IMR-90 (cell line): ENCODE results near the gene RNF223. TPM values are rescaled to one million over a fixed set of nuclear protein-coding genes. Genes with fewer than 3 reads are reported as not detected.

ENCODE experiments used
- ATAC-seq: fragments of 200-7000 bp; cut with Tn5 transposase; 2 replicates; pipeline ENCODE4 v1.9.1; 2020; ENCODE audit warnings: low read depth, mild to moderate bottlenecking, moderate library complexity
- BruUV-seq: library from RNA; stranded (reverse); fragments of 400-500 nt; replicated peaks from 2 replicates; lab custom pipeline; 2021; lab: Mats Ljungman, UMichigan
- CTCF ChIA-PET: fragments of 300-600 bp; formaldehyde crosslinking; extraction: SDS; loops from one replicate; lab custom pipeline; 2021; ENCODE audit warnings: antibody characterized with exemption; lab: Yijun Ruan, JAX
- POLR2A ChIA-PET: fragments of 300-600 bp; sonication (Branson Sonifier 250); formaldehyde crosslinking; loops from one replicate; lab custom pipeline; 2022; ENCODE audit warnings: antibody characterized with exemption; ENCODE audit not compliant: unreplicated experiment; lab: Charles Lee
- DNase-seq: peaks from one replicate; pipeline ENCODE4 v3.0.0; 2013
- H2AFZ ChIP-seq: replicated peaks from 2 replicates; pipeline ENCODE3; 2013; ENCODE audit warnings: low read length, mild to moderate bottlenecking; ENCODE audit not compliant: poor library complexity
- H2AK5ac ChIP-seq: 2 replicates; pipeline ENCODE4 v1.6.1; 2013; ENCODE audit warnings: low read depth, low read length, inconsistent platforms
- H2AK9ac ChIP-seq: replicated peaks from 2 replicates; pipeline ENCODE3; 2013; ENCODE audit warnings: mild to moderate bottlenecking, low read depth, low read length, moderate library complexity; ENCODE audit not compliant: poor library complexity
- H2BK120ac ChIP-seq: 2 replicates; pipeline ENCODE4 v1.6.1; 2013; ENCODE audit warnings: low read depth, low read length, inconsistent platforms
- H2BK15ac ChIP-seq: 3 replicates; pipeline ENCODE4 v1.6.1; 2013; ENCODE audit warnings: low read depth, low read length, inconsistent platforms
- H2BK20ac ChIP-seq: 2 replicates; pipeline ENCODE4 v1.6.1; 2013; ENCODE audit warnings: low read depth, mild to moderate bottlenecking, inconsistent platforms, low read length, moderate library complexity
- H2BK5ac ChIP-seq: 2 replicates; pipeline ENCODE4 v1.6.1; 2013; ENCODE audit warnings: mild to moderate bottlenecking, low read depth, low read length, inconsistent platforms; ENCODE audit not compliant: poor library complexity, severe bottlenecking
- H3K14ac ChIP-seq: replicated peaks from 2 replicates; pipeline ENCODE4 v1.6.1; 2013; ENCODE audit warnings: low read depth, low read length, inconsistent platforms
- H3K18ac ChIP-seq: 2 replicates; pipeline ENCODE4 v1.6.1; 2013; ENCODE audit warnings: low read depth, low read length, control low read depth
- H3K23ac ChIP-seq: 2 replicates; pipeline ENCODE4 v1.6.1; 2013; ENCODE audit warnings: low read depth, low read length, inconsistent platforms
- H3K27ac ChIP-seq: 2 replicates; pipeline ENCODE4 v1.5.1; 2013; ENCODE audit warnings: mild to moderate bottlenecking, control low read depth, low read length; ENCODE audit not compliant: insufficient read depth
- H3K27me3 ChIP-seq: 2 replicates; pipeline ENCODE4 v1.6.1; 2013; ENCODE audit warnings: low read length; ENCODE audit not compliant: control insufficient read depth, insufficient read depth
- H3K36me3 ChIP-seq: 2 replicates; pipeline ENCODE4 v1.6.1; 2013; ENCODE audit warnings: low read length, mixed read lengths; ENCODE audit not compliant: control insufficient read depth, insufficient read depth
- H3K4ac ChIP-seq: 2 replicates; pipeline ENCODE4 v1.6.1; 2013; ENCODE audit warnings: low read depth, low read length, inconsistent platforms
- H3K4me1 ChIP-seq: 2 replicates; pipeline ENCODE4 v1.6.1; 2013; ENCODE audit warnings: low read length, mixed read lengths; ENCODE audit not compliant: control insufficient read depth, insufficient read depth
- H3K4me2 ChIP-seq: 2 replicates; pipeline ENCODE4 v1.6.1; 2013; ENCODE audit warnings: low read depth, mild to moderate bottlenecking, control low read depth, low read length, moderate library complexity
- H3K4me3 ChIP-seq: 2 replicates; pipeline ENCODE4 v1.5.1; 2013; ENCODE audit warnings: low read depth, mild to moderate bottlenecking, control low read depth, low read length, moderate library complexity; ENCODE audit not compliant: insufficient read depth
- H3K56ac ChIP-seq: 2 replicates; pipeline ENCODE4 v1.6.1; 2013; ENCODE audit warnings: low read length, inconsistent platforms; ENCODE audit not compliant: insufficient read depth; ENCODE audit errors: extremely low read depth
- H3K79me1 ChIP-seq, 2 experiments: 2 replicates each; pipeline ENCODE4 v1.6.1; 2013; ENCODE audit warnings: low read length in 2 of 2, inconsistent platforms in 1 of 2, low read depth in 1 of 2
- H3K9ac ChIP-seq: 2 replicates; pipeline ENCODE4 v1.6.1; 2013; ENCODE audit warnings: low read depth, low read length, control low read depth
- H3K9me1 ChIP-seq: 2 replicates; pipeline ENCODE4 v1.6.1; 2013; ENCODE audit warnings: low read length, inconsistent platforms; ENCODE audit not compliant: insufficient read depth
- H3K9me3 ChIP-seq: 2 replicates; pipeline ENCODE4 v1.6.1; 2013; ENCODE audit warnings: low read length; ENCODE audit not compliant: control insufficient read depth, insufficient read depth
- H4K20me1 ChIP-seq: 2 replicates; pipeline ENCODE4 v1.6.1; 2013; ENCODE audit warnings: low read length, inconsistent platforms; ENCODE audit not compliant: insufficient read depth
- H4K5ac ChIP-seq: 2 replicates; pipeline ENCODE4 v1.6.1; 2013; ENCODE audit warnings: mild to moderate bottlenecking, low read depth, low read length, control low read depth
- H4K8ac ChIP-seq, 2 experiments: 2 replicates each; pipeline ENCODE4 v1.6.1; 2013; ENCODE audit warnings: low read depth in 2 of 2, low read length in 2 of 2, control low read depth in 1 of 2, inconsistent platforms in 1 of 2
- H4K91ac ChIP-seq: 2 replicates; pipeline ENCODE4 v1.6.1; 2013; ENCODE audit warnings: low read depth, low read length, inconsistent platforms; ENCODE audit not compliant: insufficient read depth
- BHLHE40 ChIP-seq: fragments of 150-350 bp; IDR thresholded peaks from 2 replicates; pipeline ENCODE4 v1.6.1; 2016; ENCODE audit warnings: mild to moderate bottlenecking, low read depth, low read length
- CEBPB ChIP-seq: IDR thresholded peaks from 2 replicates; pipeline ENCODE4 v1.6.1; 2012; ENCODE audit warnings: low read depth, low read length, improper control_type of control experiment
- CHD1 ChIP-seq: IDR thresholded peaks from 2 replicates; pipeline ENCODE4 v1.6.1; 2012; ENCODE audit warnings: low read depth, low read length, improper control_type of control experiment
- ELK1 ChIP-seq: fragments of 150-350 bp; IDR thresholded peaks from 2 replicates; pipeline ENCODE4 v1.6.1; 2016; ENCODE audit warnings: low read depth, mild to moderate bottlenecking, low read length, moderate library complexity, borderline replicate concordance
- MAZ ChIP-seq: IDR thresholded peaks from 2 replicates; pipeline ENCODE4 v1.6.1; 2012; ENCODE audit warnings: low read depth, mild to moderate bottlenecking, low read length, improper control_type of control experiment, moderate library complexity, borderline replicate concordance
- RAD21 ChIP-seq: IDR thresholded peaks from 2 replicates; pipeline ENCODE4 v1.6.1; 2012; ENCODE audit warnings: low read length, improper control_type of control experiment
- RCOR1 ChIP-seq: IDR thresholded peaks from 2 replicates; pipeline ENCODE4 v1.6.1; 2012; ENCODE audit warnings: mild to moderate bottlenecking, low read length, improper control_type of control experiment; ENCODE audit not compliant: insufficient replicate concordance
- SMC3 ChIP-seq: fragments of 150-350 bp; IDR thresholded peaks from 2 replicates; pipeline ENCODE4 v1.6.1; 2016; ENCODE audit warnings: low read depth, mild to moderate bottlenecking, antibody characterized with exemption, low read length, moderate library complexity
- WGBS, 2 experiments: methylation state at CpG; one replicate each; pipeline versions ENCODE4 v1.1.5 to v1.1.7; 2013; ENCODE audit warnings: missing lambda C conversion rate in 2 of 2; ENCODE audit not compliant: insufficient read length in 1 of 2; ENCODE audit errors: extremely low coverage in 2 of 2; 5-methylcytosine and 5-hydroxymethylcytosine counted together
- dilution Hi-C: fragments of 300-500 bp; cut with HindIII; formaldehyde crosslinking; loops from one replicate; pipeline ENCODE4 v1.14.3; 2018; ENCODE audit warnings: low sequenced_read_pairs; ENCODE audit not compliant: unreplicated experiment
- in situ Hi-C: fragments of 300-500 bp; cut with MboI; formaldehyde crosslinking; loops from 3 replicates; pipeline ENCODE4 v1.14.3; 2019; ENCODE audit warnings: low sequenced_read_pairs, inconsistent platforms, mixed read lengths
- intact Hi-C: fragments of 100-400 bp; cut with micrococcal nuclease; formaldehyde crosslinking; loops from 2 replicates; pipeline ENCODE4 v1.10.0; 2022
- polyA plus RNA-seq, 3 experiments: library from polyadenylated mRNA; depleted of rRNA; stranded (reverse); fragments of >200 nt; gene quantifications; 2 replicates each; pipeline ENCODE4 v1.2.3, GENCODE V29; 2012; ENCODE audit warnings: low replicate concordance in 1 of 3
- total RNA-seq: library from RNA; depleted of rRNA; stranded (reverse); fragments of >200 nt; gene quantifications from 2 replicates; pipeline ENCODE4 v1.2.3, GENCODE V29; 2012

Gene RNF223
- total and polyA plus RNA-seq, 2 of the 4 experiments (the other 2 are of a cell fraction) = not detected

GRCh38 chr1:1099506-1100183 is 25.5 kb upstream of the RNF223 start:
- H2BK15ac ChIP-seq = no peak overlapping the region
- H3K9ac ChIP-seq = no peak overlapping the region
- H2AK5ac ChIP-seq = no peak overlapping the region
- H3K79me1 ChIP-seq = peaks cover 0 to 9% of the 10 kb centered on the region in 2 experiments; a peak in 1 of 4 replicates
- ChIA-PET POLR2A (no interaction called here), CTCF (no interaction called here)
- H3K27me3 ChIP-seq = no peaks in the 10 kb centered on the region
- in situ Hi-C loops (no loop called here), intact Hi-C loops (no loop called here), dilution Hi-C loops (no loop called here)
- H2AK9ac ChIP-seq = no peak overlapping the region
- H4K91ac ChIP-seq = no peak overlapping the region
- H2BK120ac ChIP-seq = no peak overlapping the region
- no peak overlapping the region for H4K8ac ChIP-seq
- H3K23ac ChIP-seq = no peak overlapping the region
- H3K9me1 ChIP-seq = no peaks in the 10 kb centered on the region
- H3K27ac ChIP-seq = no peak overlapping the region
- H4K20me1 ChIP-seq = peaks cover 1% of the 10 kb centered on the region; the same call in 1 of the 2 replicates
- no peak overlapping the region for H3K14ac ChIP-seq
- H3K9me3 ChIP-seq = peaks cover 5% of the 10 kb centered on the region
- WGBS, 2 experiments = 100% methylated on average over 1 of the region's 4 CpGs; no CpG with 5 or more reads in 1 of the 2 experiments
- no peak overlapping the region for H4K5ac ChIP-seq
- H2BK5ac ChIP-seq = no peak overlapping the region
- no TSS peak for BruUV-seq
- H3K4me2 ChIP-seq = no peak overlapping the region
- ATAC-seq = no peak
- H3K4me3 ChIP-seq = no peak overlapping the region
- no peak for DNase-seq
- no peak overlapping the region for H3K56ac ChIP-seq
- H3K18ac ChIP-seq = no peak overlapping the region
- no peak overlapping the region for H2BK20ac ChIP-seq
- H3K4me1 ChIP-seq = no peaks in the 10 kb centered on the region
- no peak overlapping the region for H3K4ac ChIP-seq
- TF ChIP-seq BHLHE40 = no peak
- TF ChIP-seq RAD21 = no peak
- no peak for TF ChIP-seq CEBPB
- no peak for TF ChIP-seq RCOR1
- TF ChIP-seq ELK1 = no peak
- no peak for TF ChIP-seq SMC3
- no peak for TF ChIP-seq MAZ
- no peak for TF ChIP-seq CHD1
- no peak overlapping the region for H2AFZ ChIP-seq
- H3K36me3 ChIP-seq = peaks cover 2% of the 10 kb centered on the region; the same call in 1 of the 2 replicates
